EH (cell line): ENCODE results near the gene VGLL4.

ENCODE experiments used
- DNase-seq: peaks from one replicate; pipeline ENCODE4 v3.0.0-alpha.2; 2015; ENCODE audit warnings: low read depth

Gene VGLL4

DNA sequence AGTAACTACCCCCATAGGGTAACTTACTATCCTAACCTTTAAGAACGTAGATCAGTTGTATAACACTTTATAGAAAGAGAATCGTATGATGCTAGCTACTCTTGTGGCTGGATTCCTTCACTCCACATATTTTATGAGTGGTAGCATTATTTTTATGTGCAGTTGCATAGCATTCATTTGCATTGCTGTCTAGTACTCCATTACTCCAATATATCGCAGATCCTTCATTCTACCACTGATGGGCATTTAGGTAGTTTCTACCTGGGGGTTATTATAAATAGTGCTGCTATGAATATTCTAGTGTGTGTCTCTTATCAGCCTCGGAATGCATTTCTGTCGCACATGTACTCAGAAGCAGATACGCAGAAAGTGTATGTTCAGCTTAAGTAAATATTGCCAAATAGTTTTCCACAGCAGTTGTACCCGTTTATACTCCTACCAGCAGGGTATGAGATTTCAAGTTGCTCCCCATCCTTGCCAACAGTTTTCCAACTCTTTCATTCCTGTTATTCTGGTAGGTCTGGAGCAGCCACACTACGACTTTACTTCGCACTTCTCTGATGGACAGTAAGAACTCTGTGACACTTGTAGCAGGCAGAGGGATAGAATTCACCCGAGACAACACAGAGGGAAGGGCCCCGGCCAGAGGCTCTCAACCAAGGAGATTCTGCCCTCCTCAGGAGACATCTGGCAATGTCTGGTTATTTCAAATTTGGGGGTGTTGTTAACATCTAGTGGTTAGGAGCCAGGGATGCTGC is 9.8 kb upstream of the VGLL4 start:
- no peak for DNase-seq

DNA sequence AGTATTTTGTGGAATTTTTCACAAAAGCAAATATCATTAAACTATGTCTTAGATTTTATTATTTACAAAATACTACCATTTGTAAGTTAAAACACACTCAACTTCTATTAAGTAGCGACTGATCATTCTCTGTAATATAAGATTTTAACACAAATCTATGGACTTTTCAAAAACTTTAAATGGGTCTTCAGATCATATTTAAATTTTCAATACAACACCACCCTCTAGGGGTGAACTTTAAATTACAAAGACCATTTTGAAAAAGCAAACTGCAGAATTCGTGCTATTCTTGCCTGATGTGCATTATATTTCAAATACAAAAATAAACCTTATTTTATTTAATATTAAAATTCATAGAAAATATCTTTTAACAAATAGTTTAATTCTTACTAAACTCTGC is 8.2 kb upstream of the VGLL4 start:
- peak; percentile 56 for DNase-seq

DNA sequence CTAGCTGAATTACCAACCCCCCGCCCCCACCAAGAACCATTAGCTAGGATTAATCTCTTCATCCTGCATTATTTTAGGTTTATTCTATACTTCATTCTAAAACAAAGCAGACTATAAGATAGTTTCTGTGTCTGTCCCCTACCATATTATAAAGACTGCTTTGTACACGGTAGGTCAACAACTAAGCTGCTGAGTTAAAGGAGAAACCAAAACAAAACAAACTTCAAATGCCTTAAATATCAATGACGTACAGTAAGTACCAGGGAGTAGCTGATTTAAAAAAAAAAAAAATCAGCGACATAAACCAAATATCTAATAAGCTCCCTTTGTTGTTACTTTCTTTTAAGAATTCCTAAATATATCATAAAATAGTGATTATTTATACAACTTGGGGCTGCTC is 7.8 kb upstream of the VGLL4 start:
- no peak for DNase-seq

DNA sequence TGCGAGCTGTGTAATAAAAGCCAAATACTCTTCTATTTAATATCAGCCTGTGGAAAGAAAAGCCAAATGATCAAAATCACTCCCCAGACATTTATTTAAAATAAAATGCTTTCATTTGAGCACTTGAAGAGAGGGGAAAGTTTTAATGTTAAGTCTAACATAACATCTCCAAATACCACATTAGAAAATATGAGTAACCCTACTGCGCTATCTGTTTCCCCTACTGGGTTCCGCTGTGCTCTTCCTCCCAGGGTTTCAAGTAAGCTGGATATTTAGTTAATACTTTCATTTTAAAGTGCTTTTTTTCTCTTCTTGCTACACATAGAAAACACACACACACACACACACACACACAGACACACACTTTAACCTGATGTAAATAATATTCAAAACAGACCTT is 6.7 kb upstream of the VGLL4 start:
- DNase-seq, result no peak

DNA sequence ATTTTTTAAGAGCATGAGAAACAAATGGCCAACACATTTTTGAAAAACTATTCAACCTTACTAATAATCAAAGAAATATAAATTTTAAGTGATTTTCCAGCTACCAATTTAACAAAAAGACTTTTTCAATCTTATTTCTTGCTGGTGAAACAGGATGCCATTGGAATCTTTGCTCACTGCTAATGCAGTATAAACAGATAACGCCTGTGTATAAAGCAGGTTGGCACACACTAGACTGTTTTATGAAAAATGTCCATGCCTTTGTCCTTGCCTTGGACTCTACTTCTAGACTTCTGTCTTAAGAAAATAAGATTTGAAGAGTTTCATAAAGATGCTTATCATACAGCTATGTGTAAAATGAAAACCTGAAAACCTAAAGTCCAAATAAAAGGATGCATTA is 5.0 kb upstream of the VGLL4 start:
- DNase-seq, result no peak

DNA sequence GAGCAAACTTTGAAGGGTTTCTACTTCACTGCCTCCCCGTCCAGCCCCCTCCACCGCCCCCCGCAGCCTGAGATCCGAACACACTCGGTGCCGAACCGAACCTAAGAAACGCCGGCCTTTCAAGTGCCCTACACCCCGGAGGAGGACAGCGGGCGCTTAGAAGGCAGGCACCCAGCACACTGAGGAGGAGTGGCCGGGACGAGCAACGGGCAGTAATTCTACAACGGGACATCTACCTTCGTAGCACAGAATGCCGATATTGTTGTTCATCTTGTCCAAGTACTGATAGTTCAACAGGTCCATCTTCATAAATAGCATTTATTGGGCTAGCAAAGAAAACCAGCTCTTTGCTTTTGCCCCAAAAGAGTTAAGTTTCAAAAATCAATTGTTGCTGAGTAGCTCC is 513 bp downstream of the VGLL4 start:
- DNase-seq, result peak; percentile 63

DNA sequence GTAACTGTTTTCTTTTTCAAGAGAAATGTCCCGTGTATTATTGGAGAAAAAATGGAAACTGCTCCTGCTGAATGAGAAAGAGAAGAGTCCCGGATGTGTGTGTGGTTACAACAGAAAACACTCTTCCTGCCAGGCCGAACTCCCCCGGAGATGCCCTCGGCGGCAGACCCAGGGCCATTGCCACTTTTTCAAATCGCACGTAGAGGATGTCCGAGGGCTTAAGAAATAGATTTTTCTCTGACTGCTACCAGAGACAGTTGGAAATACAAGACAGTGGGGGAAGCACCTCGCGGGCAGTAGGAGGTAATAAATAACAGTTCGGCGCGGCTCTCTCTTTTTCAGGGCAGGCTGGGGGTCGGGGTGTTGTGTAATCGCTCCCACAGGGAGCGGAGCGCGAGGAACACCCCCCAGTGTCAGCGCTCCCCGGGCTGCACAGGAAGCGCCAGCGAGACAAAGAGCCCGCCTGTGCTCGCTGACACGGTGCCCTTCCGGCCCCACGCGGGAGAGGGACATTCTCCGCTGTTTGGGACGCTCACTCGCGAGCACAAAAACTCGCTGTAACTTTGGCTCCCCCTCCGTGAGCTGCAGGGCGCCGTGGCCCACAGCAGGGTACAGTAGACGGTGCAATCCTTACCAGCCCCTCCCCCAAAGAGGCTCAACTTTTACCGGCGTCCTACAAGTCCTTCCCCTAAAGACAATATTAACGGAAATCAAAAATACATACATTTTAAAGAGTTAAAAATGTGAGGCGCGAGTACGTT is 1.1 kb downstream of the VGLL4 start:
- peak; percentile 87 for DNase-seq

DNA sequence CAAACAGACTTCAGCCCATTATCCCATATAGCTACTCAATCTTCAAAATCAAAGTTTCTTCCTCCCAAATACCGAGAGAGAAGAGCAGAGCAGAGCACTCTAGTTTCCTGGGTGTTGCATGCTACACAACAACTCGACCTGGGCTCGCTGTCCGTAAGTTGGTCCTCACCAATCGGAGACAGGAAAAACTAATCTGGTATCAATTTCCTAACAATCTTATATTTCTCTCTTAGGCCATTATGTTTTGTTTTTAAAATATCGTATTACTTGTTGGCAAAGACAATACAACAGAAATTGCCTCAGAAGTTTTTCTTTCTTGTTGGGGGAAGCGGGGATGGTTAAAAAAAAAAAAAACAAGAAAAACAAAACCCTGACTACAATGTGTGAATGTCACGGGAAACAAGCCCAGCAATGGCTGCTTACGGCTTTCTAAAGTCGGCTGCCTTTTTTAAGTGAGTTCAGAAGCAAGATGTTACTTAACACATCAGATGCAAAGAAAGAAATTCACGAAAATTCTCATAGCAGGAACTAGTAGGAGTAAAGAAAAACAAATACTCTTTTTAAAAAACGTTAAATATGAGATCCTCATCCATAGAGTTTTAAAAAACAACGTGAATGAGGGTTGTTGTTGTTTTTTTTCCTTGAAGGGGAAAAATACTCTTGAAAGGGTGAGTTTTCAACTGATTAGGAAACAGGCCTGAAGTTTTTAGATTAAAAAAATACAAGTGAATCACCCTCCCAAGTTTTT is 1.9 kb downstream of the VGLL4 start:
- DNase-seq, result peak; percentile 67

DNA sequence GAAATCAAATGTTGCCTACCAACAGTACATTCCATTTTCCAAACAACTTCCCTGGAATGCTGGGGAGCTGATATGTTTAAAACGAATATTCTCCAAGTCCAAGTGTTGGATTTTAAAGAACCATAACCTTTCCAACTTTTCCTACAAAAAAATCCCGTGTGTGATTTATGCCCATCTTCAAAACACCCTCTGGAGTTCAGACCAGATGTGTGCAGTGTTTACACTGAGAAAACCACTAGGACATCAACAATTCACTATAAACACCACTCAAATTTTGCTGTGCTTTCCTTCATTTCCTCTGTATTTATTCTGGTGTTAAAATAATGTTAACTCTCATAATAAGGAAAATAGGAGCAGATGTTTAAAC is 2.4 kb downstream of the VGLL4 start:
- DNase-seq, result peak; percentile 54

DNA sequence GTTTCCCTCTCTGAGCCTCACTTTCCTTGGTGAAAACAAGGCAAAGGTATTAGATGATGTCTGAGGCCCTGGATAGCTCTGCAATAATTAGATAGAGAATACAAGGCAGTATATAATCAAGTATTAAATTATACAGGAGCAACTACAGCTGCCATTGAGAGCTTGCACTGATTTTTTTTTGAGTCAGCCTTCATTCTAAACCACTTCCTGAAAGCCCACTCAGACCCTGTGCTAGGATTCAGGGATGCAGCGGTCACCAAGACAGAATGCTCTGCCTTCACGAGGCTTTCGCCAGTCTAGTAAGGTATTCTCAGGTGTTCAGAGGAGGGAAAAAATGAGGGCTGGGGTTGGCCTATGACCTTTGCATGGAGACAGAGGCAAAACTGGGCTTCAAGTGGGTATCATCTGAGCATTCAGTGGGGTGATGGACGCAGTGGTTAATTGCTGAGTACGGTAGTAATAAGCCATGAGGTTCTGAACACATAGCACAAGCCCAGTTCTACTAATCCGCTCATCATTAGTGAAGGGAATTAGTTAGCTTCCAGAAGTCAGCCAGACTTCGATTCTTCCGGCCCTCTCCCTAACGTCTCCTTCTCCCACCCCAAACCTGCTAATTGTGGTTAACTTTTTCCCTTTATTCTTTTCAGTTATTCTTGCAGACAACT is 3.6 kb downstream of the VGLL4 start:
- peak; percentile 31 for DNase-seq

DNA sequence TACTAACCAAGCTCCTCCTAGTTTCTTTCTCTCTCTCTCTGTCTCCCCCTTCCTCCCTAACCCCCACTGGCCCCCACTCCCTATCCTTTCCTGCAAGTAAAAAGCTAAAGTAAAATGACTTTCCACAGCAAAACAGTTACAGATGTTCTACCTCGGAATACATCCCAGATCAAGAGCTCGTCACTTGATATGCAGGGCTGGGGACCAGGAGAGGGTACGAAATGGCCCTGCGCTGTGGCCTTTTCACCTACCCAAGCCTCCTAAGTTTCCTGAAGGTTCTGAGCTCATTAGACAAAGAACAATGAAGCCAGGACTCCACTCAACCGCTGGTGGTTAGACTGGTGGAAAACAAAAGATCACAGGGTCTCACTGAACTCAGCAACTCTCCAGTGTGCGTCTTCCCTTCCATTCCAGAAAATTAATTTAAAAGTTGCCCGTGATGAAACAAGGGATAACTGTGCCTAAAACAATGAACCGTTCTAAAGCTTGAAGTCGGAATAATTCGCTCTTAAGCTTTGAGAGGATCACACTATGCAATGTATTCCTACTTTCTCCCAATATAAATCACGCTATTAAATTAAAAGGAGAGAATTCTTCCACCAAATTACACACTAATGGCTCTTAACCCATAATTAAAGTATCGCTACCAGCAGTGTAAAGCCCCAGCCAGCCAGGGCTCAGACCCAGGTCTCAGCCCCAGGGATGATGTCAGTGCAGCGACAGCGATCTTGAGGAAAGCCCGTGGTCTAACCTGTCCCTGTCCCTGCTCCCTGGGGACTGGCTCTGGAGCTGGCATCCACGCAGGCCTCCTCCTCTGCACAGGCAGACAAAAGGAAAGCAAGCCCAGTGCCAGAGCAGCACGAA is 5.0 kb downstream of the VGLL4 start:
- no peak for DNase-seq

DNA sequence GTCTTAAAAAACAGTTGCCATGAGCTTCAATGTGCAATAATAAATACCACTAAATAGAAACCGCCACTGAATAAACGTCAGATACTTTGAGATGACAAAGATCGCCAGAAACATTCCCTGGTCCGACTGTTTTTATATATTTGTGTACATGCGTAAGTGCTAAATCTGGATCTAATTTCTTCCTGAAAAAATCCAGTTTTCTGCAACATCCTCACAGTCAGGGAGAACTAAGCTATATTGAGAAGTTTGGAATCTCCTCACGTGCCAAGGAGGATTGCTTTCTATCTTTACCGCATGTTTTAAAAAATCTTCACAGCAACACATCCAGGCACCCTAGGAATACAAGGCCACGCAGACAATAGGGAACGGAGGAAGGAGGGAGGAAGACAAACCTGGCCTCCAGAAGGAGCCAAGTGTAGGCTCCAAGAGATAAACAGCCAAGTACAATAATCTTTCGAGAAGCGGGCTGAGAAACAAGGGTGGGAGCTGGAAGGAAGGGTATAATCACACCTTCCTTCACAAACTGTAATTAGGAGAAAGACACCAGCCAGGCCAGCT is 5.7 kb downstream of the VGLL4 start:
- DNase-seq, result peak; percentile 94

DNA sequence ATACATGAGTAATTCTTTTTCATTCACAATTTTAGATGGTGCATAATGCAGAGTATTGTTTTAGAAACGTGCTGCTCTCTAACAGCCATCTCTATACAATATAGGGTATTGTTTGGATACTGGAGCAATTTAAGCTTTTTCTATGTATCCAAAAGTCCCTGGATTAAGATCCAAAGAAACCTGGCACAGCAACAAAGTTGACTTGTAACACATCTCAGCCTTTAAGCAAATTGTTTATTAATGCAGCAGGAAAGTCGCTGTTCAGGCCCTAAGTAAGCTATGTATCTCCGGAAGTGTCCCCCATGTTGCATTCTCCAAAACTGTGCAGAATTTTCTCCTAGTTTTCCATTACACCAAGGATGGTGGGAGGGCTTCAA is 7.3 kb downstream of the VGLL4 start:
- DNase-seq, result no peak

DNA sequence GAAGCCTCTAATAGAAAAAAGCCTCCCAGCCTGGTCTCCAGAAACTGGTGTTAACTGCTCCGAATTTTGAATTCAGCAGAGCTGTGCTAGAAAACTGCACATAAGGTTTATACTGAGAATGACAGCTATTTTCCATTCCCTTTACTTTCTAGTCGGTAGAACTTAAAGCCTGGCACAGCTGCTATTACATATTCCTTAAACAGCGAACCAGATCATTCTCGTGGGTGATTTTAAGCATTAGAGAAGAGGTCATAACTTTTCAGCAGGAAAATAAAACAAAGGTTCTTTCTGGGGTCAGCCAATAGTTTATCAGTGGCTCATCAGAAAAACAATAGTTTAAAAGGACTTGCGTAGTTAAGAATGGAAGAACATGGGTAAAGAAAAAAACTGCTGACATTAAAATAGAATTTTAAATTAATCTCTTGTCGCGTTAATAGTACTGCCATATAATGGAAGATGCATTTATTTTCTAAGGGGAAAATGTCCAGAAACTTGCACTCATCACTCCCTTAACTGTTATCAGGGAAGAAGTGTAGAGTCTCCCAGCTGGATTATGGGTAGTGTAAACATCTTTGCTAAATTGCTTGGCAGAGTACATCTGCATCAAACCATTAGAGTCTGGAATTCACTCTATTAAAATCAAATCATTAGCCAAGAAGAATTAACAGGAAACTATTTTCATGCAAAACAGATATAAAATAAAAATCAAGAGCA is 7.9 kb downstream of the VGLL4 start:
- DNase-seq, result peak; percentile 26

DNA sequence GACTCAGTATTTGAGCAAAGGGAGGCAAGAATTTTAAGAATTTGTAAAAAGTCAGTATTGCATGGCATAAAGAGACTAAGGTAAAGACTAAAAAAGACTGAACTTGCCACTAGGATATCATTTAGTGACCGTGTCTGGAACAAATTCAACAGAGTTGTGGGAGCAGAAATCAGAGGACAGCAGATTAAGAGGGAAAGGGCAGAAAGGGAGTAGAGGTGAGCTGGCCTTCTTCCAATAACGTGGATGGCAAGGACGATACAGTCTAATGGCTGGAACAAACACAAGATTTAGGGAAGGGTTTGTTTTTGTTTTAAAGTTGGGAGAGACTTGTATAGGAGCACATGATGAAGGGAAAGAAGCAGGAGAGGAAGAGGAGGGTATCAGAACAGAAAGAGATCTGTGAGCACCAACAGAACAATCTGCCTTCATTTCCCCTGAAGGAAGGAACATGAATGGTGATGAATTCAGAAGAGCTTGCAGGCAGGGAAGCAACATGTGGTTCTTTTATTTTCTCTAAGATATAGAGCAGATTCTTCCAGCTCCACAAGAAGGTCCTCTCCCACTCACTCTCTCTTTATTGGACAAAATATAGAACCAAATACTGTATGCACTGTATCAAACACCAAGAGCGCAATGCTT is 8.6 kb downstream of the VGLL4 start:
- DNase-seq, result no peak

DNA sequence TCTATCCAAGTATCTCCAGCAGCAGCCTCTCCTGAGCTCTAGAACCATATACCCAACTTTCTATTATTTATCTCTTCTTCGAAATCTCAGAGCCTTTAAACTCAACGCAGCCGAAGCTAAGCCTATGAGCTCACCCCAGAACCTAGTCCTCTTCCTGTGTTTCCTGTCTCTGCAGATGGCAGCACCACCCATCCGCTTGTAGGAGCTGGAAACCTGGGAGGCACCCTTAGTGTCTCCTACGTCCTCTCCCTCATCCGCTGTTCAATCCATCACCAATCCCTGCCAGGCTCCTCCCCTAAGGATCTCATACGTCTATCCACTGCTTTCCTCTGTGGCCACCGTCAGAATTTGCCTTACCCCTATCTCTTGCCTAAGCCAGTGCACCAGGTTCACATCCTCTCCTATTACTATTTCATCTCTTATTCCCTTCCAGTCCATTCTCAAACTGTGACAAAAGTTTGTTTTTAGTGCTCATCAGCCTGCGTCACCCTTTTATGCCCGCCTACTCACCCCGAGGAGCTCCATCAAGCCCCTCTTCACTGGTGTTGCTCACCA is 9.6 kb downstream of the VGLL4 start:
- DNase-seq, result no peak

DNA sequence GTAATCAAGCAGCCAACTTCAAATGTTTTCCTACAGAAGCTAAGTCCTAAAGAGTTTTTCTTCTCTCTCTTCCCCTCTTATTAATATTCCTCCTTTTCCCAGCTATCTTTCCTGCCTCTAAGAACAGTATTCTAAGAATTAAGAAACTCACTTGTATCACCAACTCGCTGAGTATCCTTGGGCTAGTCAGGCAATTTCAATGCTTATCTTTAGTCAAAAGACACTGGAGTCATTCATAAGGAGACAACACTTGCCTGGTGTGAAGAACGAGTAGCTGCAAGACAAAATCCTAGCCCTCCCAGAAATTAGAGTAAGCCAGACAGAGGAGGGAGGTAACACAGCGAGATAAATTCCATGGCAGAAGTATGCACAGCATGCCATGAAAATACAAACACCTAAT is 10.7 kb downstream of the VGLL4 start:
- DNase-seq, result no peak

DNA sequence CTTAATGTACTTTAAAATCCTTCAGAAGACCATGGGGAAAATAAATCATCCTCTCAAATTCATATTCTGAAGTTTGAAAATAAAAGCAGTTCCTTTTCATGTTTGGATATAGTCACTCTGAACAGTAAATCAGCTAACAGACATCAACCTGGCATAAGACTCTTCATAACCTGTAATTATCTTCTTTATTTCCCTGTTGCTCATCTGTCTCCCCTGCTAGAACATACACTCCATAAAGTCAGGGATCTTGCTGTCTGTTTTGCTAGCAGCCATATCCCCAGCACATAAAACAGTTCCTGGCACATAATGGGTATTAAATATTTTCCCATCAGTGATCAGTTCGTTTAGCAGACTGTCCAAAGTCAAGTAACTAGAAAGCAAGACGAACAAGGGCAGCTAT is 11.2 kb downstream of the VGLL4 start:
- no peak for DNase-seq

DNA sequence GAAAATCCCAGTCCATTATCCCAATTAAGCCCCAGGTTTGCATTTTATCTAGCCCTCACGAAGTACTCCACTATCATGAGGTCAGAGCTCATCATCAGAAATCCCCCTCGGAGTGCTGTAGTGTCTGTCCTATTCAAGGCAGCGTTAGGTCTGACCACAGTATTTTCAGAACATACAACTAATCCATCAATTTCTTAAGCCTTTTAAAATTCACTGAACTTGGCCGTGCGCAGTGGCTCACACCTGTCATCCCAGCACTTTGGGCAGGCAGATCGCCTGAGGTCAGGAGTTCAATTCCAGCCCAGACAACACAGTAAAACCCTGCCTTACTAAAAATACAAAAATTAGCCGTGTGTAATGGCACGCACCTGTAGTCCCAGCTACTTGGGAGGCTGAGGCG is 11.9 kb downstream of the VGLL4 start:
- DNase-seq, result no peak

DNA sequence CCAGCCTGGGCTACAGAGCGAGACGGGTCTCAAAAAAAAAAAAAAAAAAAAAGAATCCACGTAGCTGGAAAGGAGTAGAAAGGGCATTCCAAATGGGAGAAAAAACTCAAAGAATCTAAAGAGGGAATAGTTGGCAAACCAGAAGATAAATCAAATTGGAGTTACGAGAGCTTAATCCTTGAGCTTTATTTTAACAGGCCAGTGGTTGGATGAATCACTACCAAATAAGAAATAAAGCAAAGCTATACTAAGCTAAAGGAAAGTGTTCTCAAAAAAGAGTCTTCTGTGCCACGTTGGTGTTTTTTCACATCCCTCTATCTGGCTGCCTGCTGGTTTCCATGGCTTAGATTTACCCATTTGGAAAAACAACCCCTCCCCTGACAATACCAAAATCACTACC is 14.0 kb downstream of the VGLL4 start:
- DNase-seq, result peak; percentile 92
